Breast epithelium (tissue), 4 donors: ENCODE results near the gene PDE1C. TPM values are rescaled to one million over a fixed set of nuclear protein-coding genes. Genes with fewer than 3 reads are reported as not detected.

Experiments
- DNase-seq, 2 donors: peaks; one replicate each; pipeline ENCODE4 v3.0.0-alpha.2; 2019; ENCODE audit warnings: low spot score in 2 of 2
- H3K27ac ChIP-seq, 2 donors: fragments of 200-600 bp; sonication (generic) in 1 of 2; one replicate each; pipeline ENCODE4 v1.5.1; 2016 to 2019; ENCODE audit warnings: mild to moderate bottlenecking in 1 of 2
- H3K27me3 ChIP-seq, 2 donors: fragments of 200-600 bp; sonication (generic) in 1 of 2; one replicate each; pipeline versions ENCODE4 v1.5.1 to v1.6.0; 2017 to 2019; ENCODE audit warnings: control low read depth in 1 of 2, mild to moderate bottlenecking in 1 of 2
- H3K36me3 ChIP-seq: fragments of 200-600 bp; one replicate; pipeline ENCODE4 v1.5.1; 2019
- H3K4me1 ChIP-seq, 2 donors: fragments of 200-600 bp; sonication (generic); one replicate each; pipeline ENCODE4 v1.5.1; 2016 to 2019; ENCODE audit warnings: control low read depth in 1 of 2
- H3K4me3 ChIP-seq, 3 donors: fragments of 200-600 bp; sonication (generic); 1 replicate in 2 of 3; 2 replicates in 1 of 3; pipeline ENCODE4 v1.5.1; 2016 to 2019; ENCODE audit warnings: mild to moderate bottlenecking in 3 of 3, moderate library complexity in 2 of 3
- H3K9me3 ChIP-seq, 2 donors: fragments of 200-600 bp; sonication (generic) in 1 of 2; one replicate each; pipeline ENCODE4 v1.5.1; 2016 to 2019; ENCODE audit warnings: control low read depth in 1 of 2
- POLR2A ChIP-seq: fragments of 450-650 bp; IDR thresholded peaks from one replicate; pipeline ENCODE4 v1.6.1; 2016; ENCODE audit warnings: antibody characterized with exemption, mild to moderate bottlenecking, moderate library complexity
- POLR2AphosphoS5 ChIP-seq, 3 donors: sonication (generic); formaldehyde crosslinking; IDR thresholded peaks; one replicate each; pipeline ENCODE4 v1.6.1; 2017; ENCODE audit warnings: antibody characterized with exemption in 3 of 3
- intact Hi-C: fragments of 100-400 bp; cut with DNase I; formaldehyde crosslinking; loops from one replicate; pipeline ENCODE4 v1.15.1; 2023; ENCODE audit warnings: low total_unique reads
- total RNA-seq, 3 donors: library from RNA; depleted of rRNA; stranded (reverse); fragments of >200 nt; gene quantifications; one replicate each; pipeline ENCODE4 v1.1.0, GENCODE V29; 2016
- TF ChIP-seq, protein P1 (sequence below), 3 donors: fragments of 450-650 bp; IDR thresholded peaks; one replicate each; pipeline ENCODE4 v1.5.1; 2016 to 2017; ENCODE audit warnings: antibody characterized with exemption in 3 of 3, mild to moderate bottlenecking in 3 of 3, moderate library complexity in 3 of 3

Gene PDE1C
- total RNA-seq, 3 donors from 2014 or later, result 3.2 to 30.1 (median 18.7) TPM

DNA sequence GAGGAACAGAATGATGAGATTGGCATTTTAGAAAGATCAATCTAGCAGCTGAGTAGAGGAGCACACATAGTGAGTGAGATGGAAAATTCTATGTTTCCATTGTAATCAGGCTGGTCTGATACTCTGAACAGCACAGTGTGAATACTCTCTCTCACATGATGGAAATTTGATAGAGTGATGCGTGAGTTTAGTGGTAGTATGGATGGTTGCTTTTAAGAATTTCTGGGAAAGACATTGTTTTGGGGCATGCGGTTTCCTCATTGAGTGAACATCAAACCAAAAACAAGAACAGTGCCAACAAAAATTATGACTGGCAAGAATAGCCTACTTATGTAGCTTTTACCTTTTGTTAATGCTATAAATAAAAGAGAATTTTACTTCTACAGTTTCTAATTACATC, 183.2 kb downstream of the PDE1C start:
- TF ChIP-seq POLR2A, result no peak
- TF ChIP-seq, protein P1, sequence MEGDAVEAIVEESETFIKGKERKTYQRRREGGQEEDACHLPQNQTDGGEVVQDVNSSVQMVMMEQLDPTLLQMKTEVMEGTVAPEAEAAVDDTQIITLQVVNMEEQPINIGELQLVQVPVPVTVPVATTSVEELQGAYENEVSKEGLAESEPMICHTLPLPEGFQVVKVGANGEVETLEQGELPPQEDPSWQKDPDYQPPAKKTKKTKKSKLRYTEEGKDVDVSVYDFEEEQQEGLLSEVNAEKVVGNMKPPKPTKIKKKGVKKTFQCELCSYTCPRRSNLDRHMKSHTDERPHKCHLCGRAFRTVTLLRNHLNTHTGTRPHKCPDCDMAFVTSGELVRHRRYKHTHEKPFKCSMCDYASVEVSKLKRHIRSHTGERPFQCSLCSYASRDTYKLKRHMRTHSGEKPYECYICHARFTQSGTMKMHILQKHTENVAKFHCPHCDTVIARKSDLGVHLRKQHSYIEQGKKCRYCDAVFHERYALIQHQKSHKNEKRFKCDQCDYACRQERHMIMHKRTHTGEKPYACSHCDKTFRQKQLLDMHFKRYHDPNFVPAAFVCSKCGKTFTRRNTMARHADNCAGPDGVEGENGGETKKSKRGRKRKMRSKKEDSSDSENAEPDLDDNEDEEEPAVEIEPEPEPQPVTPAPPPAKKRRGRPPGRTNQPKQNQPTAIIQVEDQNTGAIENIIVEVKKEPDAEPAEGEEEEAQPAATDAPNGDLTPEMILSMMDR (IDR thresholded peaks at IDR 0.05), result no peak
- TF ChIP-seq POLR2AphosphoS5 (IDR thresholded peaks at IDR 0.05), result no peak
- intact Hi-C loops, result no loop called here
- H3K27me3 ChIP-seq, result no peaks in the 10 kb centered on the region
- no peaks in the 10 kb centered on the region for H3K9me3 ChIP-seq
- DNase-seq, result no peak
- no peaks in the 10 kb centered on the region for H3K4me1 ChIP-seq
- no peak overlapping the region for H3K4me3 ChIP-seq
- no peaks in the 10 kb centered on the region for H3K36me3 ChIP-seq
- H3K27ac ChIP-seq, result no peak overlapping the region

DNA sequence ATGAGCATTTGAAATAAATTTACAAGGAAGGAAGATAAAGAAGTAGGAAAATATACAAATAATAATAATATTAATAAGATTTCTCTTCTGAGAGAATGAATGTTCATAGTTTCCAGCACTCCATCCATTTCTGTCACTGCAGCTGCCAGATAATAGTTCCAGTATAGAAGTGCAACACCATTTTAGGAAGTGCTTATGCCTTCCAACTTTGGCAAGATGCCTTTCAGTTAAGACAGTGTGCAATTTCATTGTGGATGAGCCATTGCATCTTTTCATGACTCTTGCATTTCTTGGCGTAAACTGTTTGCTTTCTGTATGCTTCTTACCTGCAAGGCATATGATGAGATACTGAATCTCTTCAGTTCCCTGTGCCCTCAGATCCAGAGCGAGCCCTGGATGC, 185.0 kb downstream of the PDE1C start:
- DNase-seq, result no peak
- H3K27ac ChIP-seq, result no peak overlapping the region
- no peaks in the 10 kb centered on the region for H3K9me3 ChIP-seq
- no peaks in the 10 kb centered on the region for H3K36me3 ChIP-seq
- intact Hi-C loops, result no loop called here
- TF ChIP-seq POLR2AphosphoS5 (IDR thresholded peaks at IDR 0.05) (no peak), POLR2A (no peak)
- TF ChIP-seq, protein P1 (IDR thresholded peaks at IDR 0.05), result no peak
- H3K4me1 ChIP-seq, result no peaks in the 10 kb centered on the region
- H3K4me3 ChIP-seq, result no peak overlapping the region
- no peaks in the 10 kb centered on the region for H3K27me3 ChIP-seq

DNA sequence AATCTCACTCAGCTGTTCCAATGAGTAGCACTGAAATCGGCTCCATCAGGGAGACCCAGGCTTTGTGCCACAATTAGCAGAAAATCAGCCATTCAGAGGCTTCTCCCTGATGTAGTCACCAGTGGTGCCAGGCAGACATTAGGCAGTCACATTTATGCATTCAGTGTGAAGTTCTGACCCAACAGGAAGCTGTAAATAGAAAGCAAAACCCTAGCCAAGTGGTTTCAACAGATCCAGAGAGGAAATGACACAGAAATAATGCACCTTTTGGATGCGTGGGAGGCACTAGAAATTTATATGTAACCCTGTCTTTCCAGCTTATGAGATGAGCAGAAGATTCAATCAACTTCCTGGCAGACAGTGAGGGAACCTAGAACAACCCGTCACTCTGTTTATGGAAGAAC, 186.4 kb downstream of the PDE1C start:
- TF ChIP-seq, protein P1 (IDR thresholded peaks at IDR 0.05), result no peak
- Histone ChIP-seq H3K27me3 (no peaks in the 10 kb centered on the region), H3K36me3 (no peaks in the 10 kb centered on the region), H3K4me3 (no peak overlapping the region), H3K9me3 (no peaks in the 10 kb centered on the region), H3K4me1 (no peaks in the 10 kb centered on the region), H3K27ac (peak overlapping the region; percentile 75 to 85)
- intact Hi-C loops, result loop anchor here (1.0 kb wide), 1 partner anchor 10 kb away; no protein-coding TSS in a partner anchor
- no peak for DNase-seq

DNA sequence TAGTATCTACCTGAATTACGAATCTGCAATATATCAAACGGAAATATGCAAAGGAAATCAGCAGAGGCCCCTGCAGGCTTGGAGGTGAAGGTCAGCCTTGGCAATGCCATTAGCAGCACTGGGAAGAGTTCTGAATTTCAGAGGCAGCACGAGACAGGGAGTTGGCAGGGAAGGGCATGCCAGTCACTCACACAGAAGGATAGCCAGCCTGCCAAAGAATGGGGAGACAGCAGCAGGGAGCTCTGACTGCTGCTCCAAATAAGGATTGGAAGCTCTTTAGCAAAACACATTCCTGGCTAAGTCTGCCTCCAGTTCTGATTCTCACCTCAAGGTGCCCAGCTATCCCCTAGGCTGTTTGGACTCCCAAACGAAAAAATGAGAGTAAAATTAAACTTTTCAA, 188.0 kb downstream of the PDE1C start:
- intact Hi-C loops, result no loop called here
- H3K4me1 ChIP-seq, result no peaks in the 10 kb centered on the region
- no peak overlapping the region for H3K4me3 ChIP-seq
- no peaks in the 10 kb centered on the region for H3K9me3 ChIP-seq
- DNase-seq, result peak in 1 of 2 donors; percentile 78
- no peaks in the 10 kb centered on the region for H3K36me3 ChIP-seq
- peak overlapping the region; percentile 50 to 70 for H3K27ac ChIP-seq
- no peaks in the 10 kb centered on the region for H3K27me3 ChIP-seq
- TF ChIP-seq, protein P1 (IDR thresholded peaks at IDR 0.05), result peak in 1 of 3 donors; percentile 58
- peak in 1 of 3 donors; percentile 29 for TF ChIP-seq POLR2AphosphoS5 (IDR thresholded peaks at IDR 0.05)
- no peak for TF ChIP-seq POLR2A

DNA sequence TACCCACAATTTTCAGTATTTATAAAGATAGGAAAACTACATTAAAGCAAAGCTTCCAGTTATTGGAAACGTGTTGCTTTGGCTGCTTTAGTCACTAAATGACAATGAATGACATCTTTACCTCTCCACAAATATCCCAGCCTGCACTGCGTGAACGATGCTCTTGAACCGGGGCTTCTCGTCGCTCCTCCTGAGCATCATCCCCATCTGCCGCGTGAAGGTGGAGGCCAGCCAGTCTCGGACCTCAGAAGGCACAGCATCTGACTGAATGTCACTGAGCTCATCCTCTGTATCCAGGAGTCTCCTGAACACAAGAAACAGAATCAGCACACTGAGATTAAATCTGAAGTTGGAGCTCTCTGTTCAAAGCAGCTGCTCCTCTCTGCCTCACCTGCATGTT, 191.3 kb downstream of the PDE1C start:
- intact Hi-C loops, result no loop called here
- H3K27me3 ChIP-seq, result no peaks in the 10 kb centered on the region
- no peak overlapping the region for H3K4me3 ChIP-seq
- TF ChIP-seq POLR2AphosphoS5 (IDR thresholded peaks at IDR 0.05) (no peak), POLR2A (no peak)
- TF ChIP-seq, protein P1 (IDR thresholded peaks at IDR 0.05), result no peak
- no peaks in the 10 kb centered on the region for H3K4me1 ChIP-seq
- H3K36me3 ChIP-seq, result no peaks in the 10 kb centered on the region
- no peaks in the 10 kb centered on the region for H3K9me3 ChIP-seq
- no peak overlapping the region for H3K27ac ChIP-seq
- no peak for DNase-seq
